GM06990 (cell line): ENCODE measurements around the gene ULK4.
"Not testable (repeated sequence)": the region's sequence is repeated elsewhere in the genome, so short reads cannot be mapped to it uniquely, and the experiment has no call there.

Experiments
- DNase-seq: peaks from one replicate; pipeline ENCODE4 v3.0.0-alpha.2; 2011; ENCODE audit not compliant: insufficient read length; ENCODE audit errors: extremely low read depth
- H3K27me3 ChIP-seq: replicated peaks from 2 replicates; pipeline ENCODE4 v1.6.0; 2011; ENCODE audit warnings: low read length; ENCODE audit not compliant: control insufficient read depth, insufficient read depth
- H3K36me3 ChIP-seq: 2 replicates; pipeline ENCODE4 v1.5.1; 2011; ENCODE audit warnings: low read length; ENCODE audit not compliant: control insufficient read depth, insufficient read depth
- H3K4me3 ChIP-seq: replicated peaks from 2 replicates; pipeline ENCODE4 v1.5.1; 2011; ENCODE audit warnings: low read depth, mild to moderate bottlenecking, control low read depth, low read length
- TF ChIP-seq, protein P1 (sequence below): IDR thresholded peaks from 2 replicates; pipeline ENCODE4 v1.5.1; 2011; ENCODE audit warnings: low read length, control low read depth, mild to moderate bottlenecking, inconsistent platforms; ENCODE audit not compliant: insufficient read depth, poor library complexity, severe bottlenecking

The ULK4 gene

DNA sequence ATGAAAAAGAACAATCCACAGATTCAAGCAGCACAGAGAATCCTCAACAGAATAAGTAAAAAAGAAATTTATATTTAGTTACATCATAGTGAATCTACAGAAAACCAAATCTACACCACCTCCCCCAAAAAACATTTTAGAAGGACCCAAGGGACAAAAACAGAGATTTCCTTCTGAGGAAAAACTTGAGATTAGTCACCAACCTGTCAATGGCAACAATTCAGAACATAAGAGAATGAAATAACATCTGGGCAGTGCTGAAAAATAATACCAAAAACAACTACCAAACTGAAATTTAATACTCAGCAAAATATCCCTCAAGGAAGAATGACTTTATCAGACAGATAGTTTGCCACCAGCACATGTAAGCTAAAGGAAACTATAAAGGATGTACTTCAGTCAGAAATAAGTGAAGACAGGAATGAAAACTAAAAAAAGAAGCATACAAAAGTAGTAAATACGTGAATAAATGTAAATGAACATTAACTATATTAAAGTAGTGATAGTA lies 260.7 kb downstream of the ULK4 start:
- H3K36me3 ChIP-seq, result no peaks in the 10 kb centered on the region
- H3K4me3 ChIP-seq, result no peak overlapping the region
- TF ChIP-seq, protein P1, sequence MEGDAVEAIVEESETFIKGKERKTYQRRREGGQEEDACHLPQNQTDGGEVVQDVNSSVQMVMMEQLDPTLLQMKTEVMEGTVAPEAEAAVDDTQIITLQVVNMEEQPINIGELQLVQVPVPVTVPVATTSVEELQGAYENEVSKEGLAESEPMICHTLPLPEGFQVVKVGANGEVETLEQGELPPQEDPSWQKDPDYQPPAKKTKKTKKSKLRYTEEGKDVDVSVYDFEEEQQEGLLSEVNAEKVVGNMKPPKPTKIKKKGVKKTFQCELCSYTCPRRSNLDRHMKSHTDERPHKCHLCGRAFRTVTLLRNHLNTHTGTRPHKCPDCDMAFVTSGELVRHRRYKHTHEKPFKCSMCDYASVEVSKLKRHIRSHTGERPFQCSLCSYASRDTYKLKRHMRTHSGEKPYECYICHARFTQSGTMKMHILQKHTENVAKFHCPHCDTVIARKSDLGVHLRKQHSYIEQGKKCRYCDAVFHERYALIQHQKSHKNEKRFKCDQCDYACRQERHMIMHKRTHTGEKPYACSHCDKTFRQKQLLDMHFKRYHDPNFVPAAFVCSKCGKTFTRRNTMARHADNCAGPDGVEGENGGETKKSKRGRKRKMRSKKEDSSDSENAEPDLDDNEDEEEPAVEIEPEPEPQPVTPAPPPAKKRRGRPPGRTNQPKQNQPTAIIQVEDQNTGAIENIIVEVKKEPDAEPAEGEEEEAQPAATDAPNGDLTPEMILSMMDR, result no peak
- no peak for DNase-seq
- no peaks in the 10 kb centered on the region for H3K27me3 ChIP-seq

DNA sequence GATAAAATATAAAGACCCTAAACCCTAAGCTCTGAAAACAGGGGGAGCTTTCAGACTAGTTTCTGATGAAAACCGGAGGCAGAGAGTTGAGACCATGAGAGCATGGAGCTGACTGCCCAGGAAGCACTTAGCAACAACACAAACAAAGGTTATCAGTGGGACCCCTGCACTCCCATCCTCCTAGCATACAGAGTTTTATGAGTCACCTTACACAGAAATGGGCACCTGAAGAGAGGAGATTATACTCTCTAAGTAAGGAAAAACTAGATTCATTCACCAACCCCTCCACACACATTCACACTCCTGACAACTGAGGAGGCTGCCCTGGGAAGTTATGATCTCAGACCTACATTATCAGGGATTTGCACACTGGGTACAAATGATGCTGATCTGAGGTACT lies 261.7 kb downstream of the ULK4 start:
- DNase-seq, result no peak
- Histone ChIP-seq H3K4me3 (no peak overlapping the region), H3K27me3 (no peaks in the 10 kb centered on the region), H3K36me3 (no peaks in the 10 kb centered on the region)
- TF ChIP-seq, protein P1, result no peak

DNA sequence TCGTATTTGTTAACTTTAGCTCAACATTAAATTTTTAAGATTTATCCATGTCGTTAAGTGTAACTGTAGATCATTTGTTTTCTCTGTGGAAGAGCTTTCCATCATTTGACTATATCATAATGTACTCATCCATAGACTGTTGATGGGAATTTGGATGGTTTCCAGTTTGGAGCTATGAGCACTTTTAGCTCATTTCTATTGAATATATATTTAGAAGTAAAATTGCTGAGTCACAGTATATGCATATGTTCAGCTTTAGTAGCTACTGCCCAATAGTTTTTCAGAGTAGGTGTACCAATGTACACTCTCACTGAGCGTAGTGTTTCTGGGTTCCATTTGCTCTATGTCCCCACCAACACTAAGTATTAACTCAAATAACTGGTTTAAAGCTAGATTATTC lies 263.0 kb downstream of the ULK4 start:
- H3K36me3 ChIP-seq, result no peaks in the 10 kb centered on the region
- H3K4me3 ChIP-seq, result no peak overlapping the region
- TF ChIP-seq, protein P1, result no peak
- DNase-seq, result no peak
- no peaks in the 10 kb centered on the region for H3K27me3 ChIP-seq

DNA sequence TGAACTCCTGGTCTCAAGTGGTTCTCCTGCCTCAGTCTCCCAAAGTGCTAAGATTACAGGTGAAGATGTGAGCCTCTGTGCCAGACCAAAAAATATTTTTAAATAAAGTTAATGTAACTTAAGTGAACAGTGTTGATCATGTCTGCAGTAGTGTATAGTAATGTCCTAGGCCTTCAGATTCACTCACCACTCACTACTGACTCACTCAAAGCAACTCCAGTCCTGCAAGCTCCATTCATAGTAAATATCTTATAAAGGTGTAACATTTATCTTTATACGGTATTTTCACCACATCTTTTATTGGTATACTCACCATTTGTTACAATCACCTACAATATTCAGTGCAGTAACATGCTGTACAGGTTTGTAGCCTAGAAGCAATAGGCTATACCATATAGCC lies 264.2 kb downstream of the ULK4 start:
- TF ChIP-seq, protein P1, result no peak
- DNase-seq, result no peak
- no peaks in the 10 kb centered on the region for H3K27me3 ChIP-seq
- no peak overlapping the region for H3K4me3 ChIP-seq
- H3K36me3 ChIP-seq, result no peaks in the 10 kb centered on the region

DNA sequence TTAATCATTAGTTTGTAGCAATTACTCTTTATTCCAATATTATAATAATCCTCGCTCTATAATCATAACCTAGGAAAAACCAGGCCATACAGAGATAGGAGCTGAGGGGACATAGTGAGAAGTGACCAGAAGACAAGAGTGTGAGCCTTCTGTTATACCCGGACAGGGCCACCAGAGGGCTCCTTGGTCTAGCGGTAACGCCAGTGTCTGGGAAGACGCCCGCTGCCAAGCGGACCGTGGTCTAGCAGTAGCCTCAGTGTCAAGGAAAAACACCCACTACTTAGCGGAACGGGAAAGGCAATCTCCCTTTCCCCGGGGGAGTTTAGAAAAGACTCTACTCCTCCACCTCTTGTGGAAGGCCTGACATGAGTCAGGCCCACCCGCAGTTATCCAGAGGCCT lies 266.1 kb downstream of the ULK4 start:
- TF ChIP-seq, protein P1, result peak; percentile 12
- DNase-seq, H3K36me3 ChIP-seq, H3K27me3 ChIP-seq, H3K4me3 ChIP-seq: not testable (repeated sequence)

DNA sequence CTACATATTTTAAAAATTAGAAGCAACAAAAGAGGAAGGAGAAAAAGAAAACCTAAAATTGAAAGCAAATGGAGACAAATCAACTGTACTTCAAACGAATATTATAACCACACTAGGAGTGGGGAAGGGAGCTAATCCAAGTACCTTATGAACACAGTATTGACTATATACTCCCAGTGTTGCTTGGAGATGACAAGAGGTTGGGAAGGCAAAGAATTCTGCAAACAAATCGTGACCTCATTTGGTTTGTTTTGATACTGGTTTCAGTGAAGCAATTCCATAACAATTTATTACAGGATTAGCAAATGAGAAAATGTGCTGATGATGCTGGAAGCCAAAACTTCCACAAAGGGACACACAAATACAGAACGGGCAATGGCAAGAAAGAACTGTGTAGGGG lies 268.1 kb downstream of the ULK4 start:
- Histone ChIP-seq H3K27me3 (no peaks in the 10 kb centered on the region), H3K36me3 (no peaks in the 10 kb centered on the region), H3K4me3 (no peak overlapping the region)
- TF ChIP-seq, protein P1, result no peak
- no peak for DNase-seq
